HEK293 (cell line): Measurements from ENCODE around the gene S100A7.
"Not testable (repeated sequence)": the region's sequence is repeated elsewhere in the genome, so short reads cannot be mapped to it uniquely, and the experiment has no call there.

ENCODE experiments used
- CTCF ChIA-PET: fragments of 350-600 bp; formaldehyde crosslinking; extraction: SDS; loops from one replicate; lab custom pipeline; 2021; ENCODE audit warnings: antibody characterized with exemption; lab: Yijun Ruan, JAX
- POLR2A ChIA-PET: fragments of 300-600 bp; formaldehyde crosslinking; extraction: SDS; loops from one replicate; lab custom pipeline; 2020; ENCODE audit warnings: antibody characterized with exemption, inconsistent platforms; lab: Yijun Ruan, JAX
- H3K27ac ChIP-seq: fragments of 200-500 bp; sonication (Bioruptor generic); 2 replicates; pipeline ENCODE4 v1.5.1; 2014; ENCODE audit warnings: low read depth, low read length, control low read depth, inconsistent platforms; ENCODE audit errors: extremely low read depth
- H3K36me3 ChIP-seq, 2 experiments: fragments of 200-500 bp in 1 of 2; sonication (Bioruptor generic) in 1 of 2; 1 replicate in 1 of 2; 2 replicates in 1 of 2; pipeline ENCODE4 v1.5.1; 2014 to 2017; ENCODE audit warnings: inconsistent platforms in 2 of 2, low read length in 2 of 2; ENCODE audit not compliant: control insufficient read depth in 2 of 2, insufficient read depth in 1 of 2
- H3K4me1 ChIP-seq: fragments of 200-500 bp; sonication (Bioruptor generic); 2 replicates; pipeline ENCODE4 v1.5.1; 2014; ENCODE audit warnings: mild to moderate bottlenecking, low read length, inconsistent platforms; ENCODE audit not compliant: control insufficient read depth, insufficient read depth
- H3K4me3 ChIP-seq: 2 replicates; pipeline ENCODE4 v1.5.1; 2011; ENCODE audit warnings: low read depth, mild to moderate bottlenecking, control low read depth, low read length, moderate library complexity
- H3K9me3 ChIP-seq: fragments of 200-500 bp; sonication (Bioruptor generic); 2 replicates; pipeline ENCODE4 v1.5.1; 2014; ENCODE audit warnings: low read depth, low read length, inconsistent platforms; ENCODE audit not compliant: control insufficient read depth, insufficient read depth
- BCL11B ChIP-seq: fragments of 450-650 bp; formaldehyde crosslinking; IDR thresholded peaks from 2 replicates; pipeline ENCODE4 v1.5.1; 2016; ENCODE audit warnings: low read depth, missing biosample characterization, missing genetic modification characterization
- GLIS1 ChIP-seq: fragments of 450-650 bp; formaldehyde crosslinking; IDR thresholded peaks from 2 replicates; pipeline ENCODE4 v1.5.1; 2016; ENCODE audit warnings: missing biosample characterization, missing genetic modification characterization
- ZNF292 ChIP-seq: fragments of 450-650 bp; formaldehyde crosslinking; IDR thresholded peaks from 2 replicates; pipeline ENCODE4 v1.5.1; 2016; ENCODE audit warnings: low read depth, missing biosample characterization, missing genetic modification characterization, borderline replicate concordance
- ZNF391 ChIP-seq: fragments of 450-650 bp; formaldehyde crosslinking; IDR thresholded peaks from 2 replicates; pipeline ENCODE4 v1.5.1; 2016; ENCODE audit warnings: low read depth, missing biosample characterization, missing genetic modification characterization, borderline replicate concordance
- TF ChIP-seq, protein P1 (sequence below): fragments of 450-650 bp; formaldehyde crosslinking; IDR thresholded peaks from 2 replicates; pipeline ENCODE4 v1.5.1; 2016; ENCODE audit warnings: missing biosample characterization, missing genetic modification characterization
- TF ChIP-seq, protein P2 (sequence below): fragments of 450-650 bp; formaldehyde crosslinking; IDR thresholded peaks from 2 replicates; pipeline ENCODE4; 2016; ENCODE audit warnings: missing biosample characterization, missing genetic modification characterization
- TF ChIP-seq, protein P3 (sequence below): fragments of 450-650 bp; formaldehyde crosslinking; IDR thresholded peaks from 2 replicates; pipeline ENCODE4 v1.5.1; 2016; ENCODE audit warnings: missing biosample characterization, missing genetic modification characterization

S100A7 gene

DNA sequence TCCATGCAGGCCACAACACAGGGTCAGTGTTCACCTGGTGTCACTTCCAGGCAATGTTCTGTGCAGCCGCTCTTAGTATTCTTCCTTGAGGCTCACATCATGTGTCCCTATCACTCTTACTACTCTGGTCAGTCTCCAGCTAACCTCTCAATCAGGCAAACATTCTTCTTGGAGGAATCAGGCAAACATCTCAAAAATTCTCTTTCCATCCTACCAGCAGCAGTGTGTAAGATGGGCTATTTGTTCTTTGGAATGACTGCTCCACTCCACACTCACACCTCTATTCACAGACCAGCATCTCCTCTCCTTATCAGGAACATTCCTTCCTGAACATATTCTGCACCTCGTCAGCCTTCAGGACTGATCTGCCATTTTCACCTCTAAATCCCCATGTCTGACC, 40.1 kb downstream of the S100A7 start:
- H3K4me3 ChIP-seq: no peak overlapping the region
- H3K9me3 ChIP-seq: no peaks in the 10 kb centered on the region
- CTCF ChIA-PET: no interaction called here
- POLR2A ChIA-PET: no interaction called here
- H3K36me3 ChIP-seq: no peaks in the 10 kb centered on the region
- no peaks in the 10 kb centered on the region for H3K4me1 ChIP-seq
- H3K27ac ChIP-seq: no peak overlapping the region
- no peak for TF ChIP-seq ZNF391
- TF ChIP-seq BCL11B (tag by site-specific recombination): no peak
- TF ChIP-seq, protein P1, sequence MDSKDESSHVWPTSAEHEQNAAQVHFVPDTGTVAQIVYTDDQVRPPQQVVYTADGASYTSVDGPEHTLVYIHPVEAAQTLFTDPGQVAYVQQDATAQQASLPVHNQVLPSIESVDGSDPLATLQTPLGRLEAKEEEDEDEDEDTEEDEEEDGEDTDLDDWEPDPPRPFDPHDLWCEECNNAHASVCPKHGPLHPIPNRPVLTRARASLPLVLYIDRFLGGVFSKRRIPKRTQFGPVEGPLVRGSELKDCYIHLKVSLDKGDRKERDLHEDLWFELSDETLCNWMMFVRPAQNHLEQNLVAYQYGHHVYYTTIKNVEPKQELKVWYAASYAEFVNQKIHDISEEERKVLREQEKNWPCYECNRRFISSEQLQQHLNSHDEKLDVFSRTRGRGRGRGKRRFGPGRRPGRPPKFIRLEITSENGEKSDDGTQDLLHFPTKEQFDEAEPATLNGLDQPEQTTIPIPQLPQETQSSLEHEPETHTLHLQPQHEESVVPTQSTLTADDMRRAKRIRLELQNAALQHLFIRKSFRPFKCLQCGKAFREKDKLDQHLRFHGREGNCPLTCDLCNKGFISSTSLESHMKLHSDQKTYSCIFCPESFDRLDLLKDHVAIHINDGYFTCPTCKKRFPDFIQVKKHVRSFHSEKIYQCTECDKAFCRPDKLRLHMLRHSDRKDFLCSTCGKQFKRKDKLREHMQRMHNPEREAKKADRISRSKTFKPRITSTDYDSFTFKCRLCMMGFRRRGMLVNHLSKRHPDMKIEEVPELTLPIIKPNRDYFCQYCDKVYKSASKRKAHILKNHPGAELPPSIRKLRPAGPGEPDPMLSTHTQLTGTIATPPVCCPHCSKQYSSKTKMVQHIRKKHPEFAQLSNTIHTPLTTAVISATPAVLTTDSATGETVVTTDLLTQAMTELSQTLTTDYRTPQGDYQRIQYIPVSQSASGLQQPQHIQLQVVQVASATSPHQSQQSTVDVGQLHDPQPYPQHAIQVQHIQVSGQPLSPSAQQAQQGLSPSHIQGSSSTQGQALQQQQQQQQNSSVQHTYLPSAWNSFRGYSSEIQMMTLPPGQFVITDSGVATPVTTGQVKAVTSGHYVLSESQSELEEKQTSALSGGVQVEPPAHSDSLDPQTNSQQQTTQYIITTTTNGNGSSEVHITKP: no peak
- TF ChIP-seq, protein P2, sequence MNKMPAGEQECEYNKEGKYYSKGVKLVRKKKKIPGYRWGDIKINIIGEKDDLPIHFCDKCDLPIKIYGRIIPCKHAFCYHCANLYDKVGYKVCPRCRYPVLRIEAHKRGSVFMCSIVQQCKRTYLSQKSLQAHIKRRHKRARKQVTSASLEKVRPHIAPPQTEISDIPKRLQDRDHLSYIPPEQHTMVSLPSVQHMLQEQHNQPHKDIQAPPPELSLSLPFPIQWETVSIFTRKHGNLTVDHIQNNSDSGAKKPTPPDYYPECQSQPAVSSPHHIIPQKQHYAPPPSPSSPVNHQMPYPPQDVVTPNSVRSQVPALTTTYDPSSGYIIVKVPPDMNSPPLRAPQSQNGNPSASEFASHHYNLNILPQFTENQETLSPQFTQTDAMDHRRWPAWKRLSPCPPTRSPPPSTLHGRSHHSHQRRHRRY (tag by site-specific recombination): no peak
- no peak for TF ChIP-seq ZNF292 (tag by site-specific recombination)
- TF ChIP-seq, all 188 proteins: peak for 0

DNA sequence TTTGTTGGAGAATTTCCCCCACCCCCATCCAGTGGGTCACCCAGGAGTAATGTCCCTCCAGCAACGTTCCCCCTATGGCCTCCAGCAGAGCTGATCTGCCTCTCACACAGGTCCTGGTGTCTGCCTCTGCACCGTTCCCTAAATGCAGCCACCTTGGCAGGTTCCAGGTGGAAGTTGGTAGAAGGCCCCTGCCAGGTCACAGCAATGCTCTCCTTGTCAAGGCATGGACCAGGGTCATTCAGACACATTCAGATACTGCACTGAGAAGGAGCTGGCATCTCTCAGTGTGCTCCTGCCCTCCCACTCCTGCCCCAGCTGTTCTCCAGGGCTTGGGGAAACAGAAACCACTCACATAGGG, 41.0 kb downstream of the S100A7 start:
- POLR2A ChIA-PET, H3K4me3 ChIP-seq, CTCF ChIA-PET, H3K4me1 ChIP-seq, H3K9me3 ChIP-seq, H3K36me3 ChIP-seq, H3K27ac ChIP-seq: not testable (repeated sequence)
- TF ChIP-seq GLIS1 (tag by site-specific recombination): 0 out of 2 replicates have a peak, but pooled peaks have one; percentile 14

DNA sequence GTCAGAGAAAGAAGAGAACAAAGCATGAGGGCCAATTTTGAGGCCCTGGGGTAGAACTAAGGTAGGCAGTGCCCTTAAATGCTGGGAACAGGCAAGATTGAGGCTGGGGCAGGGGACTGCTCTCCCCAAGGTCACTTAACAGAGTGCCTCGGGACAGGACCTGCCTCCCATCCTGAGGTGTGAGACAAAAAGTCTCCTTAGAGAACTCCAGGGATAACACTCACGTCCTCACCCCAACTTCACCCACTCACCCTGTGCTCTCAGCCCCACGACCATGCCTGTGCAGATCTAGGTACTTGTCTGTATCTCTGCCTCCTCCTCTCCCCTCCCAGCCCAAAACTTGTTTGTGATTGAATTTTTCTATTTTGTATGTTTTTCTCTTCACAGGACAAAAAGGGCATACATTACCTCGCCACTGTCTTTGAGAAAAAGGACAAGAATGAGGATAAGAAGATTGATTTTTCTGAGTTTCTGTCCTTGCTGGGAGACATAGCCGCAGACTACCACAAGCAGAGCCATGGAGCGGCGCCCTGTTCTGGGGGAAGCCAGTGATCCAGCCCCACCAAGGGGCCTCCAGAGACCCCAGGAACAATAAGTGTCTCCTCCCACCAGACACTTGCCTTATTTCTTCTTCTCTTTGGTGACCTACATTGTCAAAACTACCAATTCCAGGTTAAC, 41.6 kb downstream of the S100A7 start:
- CTCF ChIA-PET, H3K9me3 ChIP-seq, H3K4me3 ChIP-seq, POLR2A ChIA-PET, H3K36me3 ChIP-seq, H3K27ac ChIP-seq, H3K4me1 ChIP-seq: not testable (repeated sequence)

DNA sequence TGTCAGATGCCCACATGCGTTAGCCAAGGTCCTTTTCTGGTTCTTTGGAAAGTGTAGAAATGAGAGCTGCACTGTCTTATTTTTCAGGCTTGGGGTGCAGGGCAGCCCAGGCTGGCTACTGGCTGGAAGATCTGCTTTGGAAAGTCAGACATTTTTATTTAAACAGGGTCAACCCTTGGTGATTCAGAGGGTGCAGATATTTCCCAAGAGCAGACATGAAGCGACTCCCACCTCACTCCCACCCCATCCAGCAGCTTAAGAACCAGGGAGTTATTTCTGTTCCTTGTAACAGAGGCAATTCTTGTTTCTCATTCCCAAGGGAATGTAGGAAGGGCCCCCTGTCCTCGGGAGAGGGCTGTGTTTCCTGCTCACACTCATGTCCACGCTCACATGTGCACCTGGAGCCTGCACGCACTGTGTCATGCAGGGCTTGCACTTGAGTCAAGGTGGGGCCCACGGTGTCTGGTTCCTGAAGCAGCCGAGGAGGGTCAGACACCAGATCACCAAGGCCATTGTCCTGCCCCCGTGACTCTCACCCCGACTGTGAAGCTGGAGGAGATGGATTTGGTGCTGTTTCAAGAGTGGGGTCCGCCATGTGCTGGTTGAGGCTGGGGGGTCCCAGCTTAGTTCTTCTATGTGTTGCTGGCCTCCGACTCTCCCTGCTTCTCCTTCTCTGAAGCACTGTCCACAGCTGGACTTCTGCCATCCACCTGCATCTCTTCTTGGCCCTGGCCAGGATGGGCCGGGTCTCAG, 43.1 kb downstream of the S100A7 start:
- Histone ChIP-seq H3K27ac (no peak overlapping the region), H3K9me3 (no peaks in the 10 kb centered on the region), H3K36me3 (no peaks in the 10 kb centered on the region), H3K4me1 (no peaks in the 10 kb centered on the region), H3K4me3 (no peak overlapping the region)
- ChIA-PET POLR2A (no interaction called here), CTCF (no interaction called here)
- TF ChIP-seq, protein P3, sequence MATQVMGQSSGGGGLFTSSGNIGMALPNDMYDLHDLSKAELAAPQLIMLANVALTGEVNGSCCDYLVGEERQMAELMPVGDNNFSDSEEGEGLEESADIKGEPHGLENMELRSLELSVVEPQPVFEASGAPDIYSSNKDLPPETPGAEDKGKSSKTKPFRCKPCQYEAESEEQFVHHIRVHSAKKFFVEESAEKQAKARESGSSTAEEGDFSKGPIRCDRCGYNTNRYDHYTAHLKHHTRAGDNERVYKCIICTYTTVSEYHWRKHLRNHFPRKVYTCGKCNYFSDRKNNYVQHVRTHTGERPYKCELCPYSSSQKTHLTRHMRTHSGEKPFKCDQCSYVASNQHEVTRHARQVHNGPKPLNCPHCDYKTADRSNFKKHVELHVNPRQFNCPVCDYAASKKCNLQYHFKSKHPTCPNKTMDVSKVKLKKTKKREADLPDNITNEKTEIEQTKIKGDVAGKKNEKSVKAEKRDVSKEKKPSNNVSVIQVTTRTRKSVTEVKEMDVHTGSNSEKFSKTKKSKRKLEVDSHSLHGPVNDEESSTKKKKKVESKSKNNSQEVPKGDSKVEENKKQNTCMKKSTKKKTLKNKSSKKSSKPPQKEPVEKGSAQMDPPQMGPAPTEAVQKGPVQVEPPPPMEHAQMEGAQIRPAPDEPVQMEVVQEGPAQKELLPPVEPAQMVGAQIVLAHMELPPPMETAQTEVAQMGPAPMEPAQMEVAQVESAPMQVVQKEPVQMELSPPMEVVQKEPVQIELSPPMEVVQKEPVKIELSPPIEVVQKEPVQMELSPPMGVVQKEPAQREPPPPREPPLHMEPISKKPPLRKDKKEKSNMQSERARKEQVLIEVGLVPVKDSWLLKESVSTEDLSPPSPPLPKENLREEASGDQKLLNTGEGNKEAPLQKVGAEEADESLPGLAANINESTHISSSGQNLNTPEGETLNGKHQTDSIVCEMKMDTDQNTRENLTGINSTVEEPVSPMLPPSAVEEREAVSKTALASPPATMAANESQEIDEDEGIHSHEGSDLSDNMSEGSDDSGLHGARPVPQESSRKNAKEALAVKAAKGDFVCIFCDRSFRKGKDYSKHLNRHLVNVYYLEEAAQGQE (tag by site-specific recombination): no peak
